Vagina (tissue), 2 donors: ENCODE measurements around the gene SLC66A2.

Experiments used
- POLR2A ChIP-seq, 2 donors: fragments of 450-650 bp; IDR thresholded peaks; one replicate each; pipeline ENCODE4 v1.6.1; 2017; ENCODE audit warnings: antibody characterized with exemption in 2 of 2, mild to moderate bottlenecking in 2 of 2, moderate library complexity in 2 of 2
- POLR2AphosphoS5 ChIP-seq, 2 donors: sonication (generic); formaldehyde crosslinking; IDR thresholded peaks; one replicate each; pipeline ENCODE4 v1.9.0; 2017; ENCODE audit warnings: antibody characterized with exemption in 2 of 2, mild to moderate bottlenecking in 2 of 2, low read depth in 1 of 2; ENCODE audit not compliant: insufficient read depth in 1 of 2
- TF ChIP-seq, protein P1 (sequence below), 3 experiments: fragments of 450-650 bp in 2 of 3; fragments of 200-600 bp in 1 of 3; sonication (generic) in 1 of 3; IDR thresholded peaks; one replicate each; pipeline ENCODE4 v1.5.1; 2017 to 2019; ENCODE audit warnings: antibody characterized with exemption in 3 of 3, mild to moderate bottlenecking in 2 of 3, moderate library complexity in 2 of 3

- TF ChIP-seq, protein P1, sequence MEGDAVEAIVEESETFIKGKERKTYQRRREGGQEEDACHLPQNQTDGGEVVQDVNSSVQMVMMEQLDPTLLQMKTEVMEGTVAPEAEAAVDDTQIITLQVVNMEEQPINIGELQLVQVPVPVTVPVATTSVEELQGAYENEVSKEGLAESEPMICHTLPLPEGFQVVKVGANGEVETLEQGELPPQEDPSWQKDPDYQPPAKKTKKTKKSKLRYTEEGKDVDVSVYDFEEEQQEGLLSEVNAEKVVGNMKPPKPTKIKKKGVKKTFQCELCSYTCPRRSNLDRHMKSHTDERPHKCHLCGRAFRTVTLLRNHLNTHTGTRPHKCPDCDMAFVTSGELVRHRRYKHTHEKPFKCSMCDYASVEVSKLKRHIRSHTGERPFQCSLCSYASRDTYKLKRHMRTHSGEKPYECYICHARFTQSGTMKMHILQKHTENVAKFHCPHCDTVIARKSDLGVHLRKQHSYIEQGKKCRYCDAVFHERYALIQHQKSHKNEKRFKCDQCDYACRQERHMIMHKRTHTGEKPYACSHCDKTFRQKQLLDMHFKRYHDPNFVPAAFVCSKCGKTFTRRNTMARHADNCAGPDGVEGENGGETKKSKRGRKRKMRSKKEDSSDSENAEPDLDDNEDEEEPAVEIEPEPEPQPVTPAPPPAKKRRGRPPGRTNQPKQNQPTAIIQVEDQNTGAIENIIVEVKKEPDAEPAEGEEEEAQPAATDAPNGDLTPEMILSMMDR (IDR thresholded peaks at IDR 0.05) = no peak
- TF ChIP-seq POLR2A (IDR thresholded peaks at IDR 0.05) (no peak), POLR2AphosphoS5 (IDR thresholded peaks at IDR 0.05; ENCODE audit: insufficient read depth in 1 of 2, low read depth in 1 of 2) (no peak)
These were observed 1.6 kb upstream of the SLC66A2 start for GRCh38 chr18:79952996-79953559.
